GM21367 (cell line): ENCODE measurements around the gene CAMK2A.

Experiments used
- ATAC-seq: cut with Tn5 transposase; IDR thresholded peaks from one replicate; pipeline ENCODE4 v1.9.1; 2021; ENCODE audit not compliant: unreplicated experiment

The CAMK2A gene

GRCh38 chr5:150316320-150316719, 26.7 kb upstream of the CAMK2A start:
- ATAC-seq, result no peak

DNA sequence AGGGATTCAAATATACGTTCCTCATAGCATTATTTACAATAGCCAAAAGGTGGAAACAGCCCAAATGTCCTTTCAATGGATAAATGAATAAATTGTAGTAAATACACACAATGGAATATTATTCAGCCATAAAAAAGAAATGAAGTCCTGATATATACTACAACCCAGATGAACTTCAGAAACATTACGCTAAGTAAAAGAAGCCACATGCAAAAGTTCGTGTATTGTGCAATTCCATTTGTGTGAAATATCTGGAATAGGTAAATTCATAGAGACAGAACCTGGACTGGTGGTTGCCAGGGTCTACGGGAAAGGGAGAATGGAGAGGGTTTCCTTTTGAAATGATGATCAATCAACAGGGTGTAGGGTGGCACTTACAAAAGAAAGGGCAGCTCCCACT, 25.7 kb upstream of the CAMK2A start:
- no peak for ATAC-seq

- ATAC-seq, result no peak
These were observed 24.5 kb upstream of the CAMK2A start for GRCh38 chr5:150313921-150314716.

- ATAC-seq, result no peak
These were observed 23.9 kb upstream of the CAMK2A start for GRCh38 chr5:150313501-150313900.

DNA sequence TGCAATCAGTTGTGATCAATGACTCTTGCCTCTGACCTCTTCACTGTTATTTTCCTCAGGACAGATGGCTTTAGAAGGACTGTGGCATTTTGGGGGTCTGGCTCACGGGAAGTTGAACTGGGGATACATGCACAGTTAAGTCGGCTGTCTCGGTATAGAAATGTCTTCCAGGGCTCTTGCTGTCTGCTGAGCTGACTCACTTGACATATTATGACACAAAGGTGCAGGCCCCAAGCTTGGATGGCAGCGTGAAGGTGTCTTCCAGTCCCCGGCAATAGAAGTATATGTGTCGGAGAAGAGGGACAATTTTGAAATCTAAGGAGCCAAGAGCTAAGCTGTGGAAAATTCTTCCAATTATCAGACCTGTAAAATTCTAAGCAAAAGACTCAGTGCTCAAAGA, 22.9 kb upstream of the CAMK2A start:
- no peak for ATAC-seq

GRCh38 chr5:150311015-150311692, 21.6 kb upstream of the CAMK2A start:
- ATAC-seq, result no peak

DNA sequence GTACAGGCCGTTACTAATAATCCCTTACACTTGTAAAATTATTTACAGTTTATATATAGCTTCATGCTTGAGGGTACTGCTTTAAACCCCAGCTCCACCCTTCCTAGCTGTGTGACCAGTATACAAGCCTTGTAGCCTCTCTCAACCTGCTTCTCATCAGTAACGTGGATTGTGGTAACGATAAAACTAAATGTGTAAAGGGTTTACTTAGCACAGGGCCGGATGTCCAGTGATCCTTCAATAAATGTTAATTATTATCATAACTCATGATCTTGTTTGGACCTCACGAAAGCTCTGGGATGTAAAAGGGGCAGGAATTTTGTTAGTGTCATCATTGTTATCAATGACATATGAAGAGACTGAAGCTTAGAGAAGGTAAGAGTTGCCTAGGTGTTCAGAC, 20.7 kb upstream of the CAMK2A start:
- no peak for ATAC-seq

DNA sequence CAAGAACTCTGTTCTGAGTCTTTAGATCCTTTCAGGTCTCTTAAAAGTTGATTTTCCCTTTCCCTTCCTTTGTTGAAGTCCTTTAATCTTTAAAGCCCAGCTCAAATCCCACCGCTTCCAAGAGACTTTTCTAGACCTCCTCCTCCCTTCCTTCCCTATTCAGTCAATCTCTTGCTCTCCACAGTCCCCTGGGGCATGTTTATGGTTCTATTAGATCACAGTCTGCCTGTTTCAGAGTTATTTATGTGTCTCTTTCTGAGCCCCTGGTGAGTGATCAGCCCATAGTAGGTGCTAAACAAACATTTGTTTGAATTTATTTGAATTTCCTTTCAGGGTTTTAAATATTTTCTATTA, 20.3 kb upstream of the CAMK2A start:
- ATAC-seq, result no peak

GRCh38 chr5:150309101-150309885, 19.7 kb upstream of the CAMK2A start:
- ATAC-seq, result no peak

DNA sequence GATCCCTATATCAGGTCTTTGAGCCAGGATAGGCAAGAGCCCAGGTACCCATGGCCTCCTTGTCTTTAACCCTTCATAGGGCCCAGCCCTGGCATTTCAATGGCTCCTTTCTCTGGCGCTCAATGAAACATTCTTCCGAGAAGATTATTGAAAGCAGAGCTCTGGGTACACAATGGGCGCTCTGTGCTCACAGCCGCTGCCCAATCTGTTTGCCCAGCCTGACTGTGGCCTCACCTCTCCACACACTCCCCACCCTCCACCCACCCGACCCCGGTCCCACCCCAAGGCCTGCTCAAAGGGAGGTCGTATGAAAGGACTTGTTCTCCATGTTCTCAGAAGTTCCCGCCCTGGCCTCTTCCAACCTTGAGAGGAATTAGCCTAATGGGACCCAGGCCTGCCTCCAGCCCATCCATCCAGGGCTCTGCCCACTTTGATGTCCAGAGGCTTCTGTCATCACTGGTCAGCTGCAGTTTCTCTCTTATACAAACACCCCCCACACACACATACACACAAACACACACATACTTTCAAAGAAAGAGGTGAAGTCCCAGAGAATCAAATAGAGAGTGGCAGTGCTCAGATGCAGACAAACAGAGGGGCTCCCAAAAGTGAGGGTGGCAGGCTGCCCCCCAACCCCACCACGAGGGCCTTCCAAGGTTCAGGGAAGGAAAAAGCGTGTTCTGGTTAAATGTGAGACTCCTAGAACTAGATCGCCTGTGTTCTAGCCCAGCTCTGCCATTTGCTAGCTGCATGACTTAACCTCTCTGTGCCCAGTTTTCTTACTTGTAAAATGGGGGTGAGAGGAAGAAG, 18.2 kb upstream of the CAMK2A start:
- ATAC-seq, result no peak

DNA sequence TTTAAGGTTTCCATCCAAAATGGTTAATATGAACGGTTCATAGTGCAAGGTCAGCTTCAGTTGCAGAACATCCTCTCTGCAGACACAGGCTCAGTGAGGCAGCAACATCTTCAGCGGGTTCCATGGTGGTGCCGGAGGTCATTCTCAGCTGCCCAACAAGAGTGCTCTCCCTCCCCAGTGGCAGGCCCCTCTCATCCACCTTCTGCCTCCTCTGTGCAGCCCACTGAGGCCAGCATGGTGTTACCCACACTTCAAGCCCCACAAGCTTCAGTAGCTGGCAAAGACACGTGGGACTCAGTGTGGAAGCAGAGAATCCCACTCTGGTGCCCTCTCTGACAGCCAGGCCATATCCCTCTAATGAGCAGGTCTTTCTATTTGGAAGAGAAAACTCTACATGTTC, 17.2 kb upstream of the CAMK2A start:
- ATAC-seq, result no peak

DNA sequence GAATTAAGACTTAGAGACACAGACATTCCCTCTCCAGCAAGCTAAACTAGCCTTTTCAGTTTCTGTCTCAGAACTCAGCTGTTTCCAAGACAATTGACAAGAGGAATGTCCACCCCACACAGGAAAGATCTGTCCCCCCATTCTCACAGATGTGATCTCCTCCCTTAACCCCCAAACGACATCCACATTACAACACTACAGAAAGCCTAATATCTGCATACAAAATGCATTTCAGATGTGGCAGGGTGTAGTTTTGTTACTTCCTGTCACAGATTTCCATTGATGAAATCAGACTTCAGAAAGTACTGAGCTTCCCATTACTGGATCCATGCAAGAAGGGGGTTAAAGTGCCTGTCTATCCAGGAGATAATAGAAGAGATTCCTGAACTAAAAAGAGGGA, 16.0 kb upstream of the CAMK2A start:
- ATAC-seq, result no peak

- no peak for ATAC-seq
These were observed 15.5 kb upstream of the CAMK2A start for GRCh38 chr5:150305095-150305494.

GRCh38 chr5:150304481-150305081, 15.0 kb upstream of the CAMK2A start:
- no peak for ATAC-seq

- ATAC-seq, result no peak
These were observed 14.2 kb upstream of the CAMK2A start for GRCh38 chr5:150303660-150304386.

DNA sequence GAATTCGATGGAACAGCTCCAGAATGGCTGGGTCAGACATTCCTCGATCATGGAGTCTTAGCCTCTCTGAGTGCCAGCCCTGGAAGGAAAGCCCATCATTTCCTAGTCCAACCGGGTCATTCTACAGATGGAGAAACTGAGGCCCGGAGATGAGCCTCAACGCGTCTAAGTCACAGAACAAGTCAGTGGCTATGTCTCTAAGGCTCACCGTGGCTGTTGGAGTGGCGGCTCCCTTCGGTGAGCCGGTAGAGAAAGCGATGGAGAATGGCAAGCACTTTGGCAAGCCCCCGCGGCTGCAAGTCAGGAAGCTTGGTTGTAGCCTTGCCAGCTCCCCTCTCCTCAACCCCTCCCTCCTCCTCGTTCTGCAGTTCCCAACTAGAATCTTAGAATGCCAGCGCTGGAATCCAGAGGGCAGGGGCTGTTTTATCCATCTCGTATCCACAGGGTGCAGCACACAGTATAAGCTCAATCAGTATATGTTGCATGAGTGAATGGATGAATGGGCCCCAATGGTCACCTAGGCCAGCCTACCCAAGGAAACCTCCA, 13.6 kb upstream of the CAMK2A start:
- ATAC-seq, result no peak

GRCh38 chr5:150302301-150303069, 12.9 kb upstream of the CAMK2A start, which contains the start of gene ARSI:
Gene ARSI (minus strand): TSS chr5:150302905. CDS start chr5:150302373, 532 bp downstream.
- ATAC-seq, result no peak

DNA sequence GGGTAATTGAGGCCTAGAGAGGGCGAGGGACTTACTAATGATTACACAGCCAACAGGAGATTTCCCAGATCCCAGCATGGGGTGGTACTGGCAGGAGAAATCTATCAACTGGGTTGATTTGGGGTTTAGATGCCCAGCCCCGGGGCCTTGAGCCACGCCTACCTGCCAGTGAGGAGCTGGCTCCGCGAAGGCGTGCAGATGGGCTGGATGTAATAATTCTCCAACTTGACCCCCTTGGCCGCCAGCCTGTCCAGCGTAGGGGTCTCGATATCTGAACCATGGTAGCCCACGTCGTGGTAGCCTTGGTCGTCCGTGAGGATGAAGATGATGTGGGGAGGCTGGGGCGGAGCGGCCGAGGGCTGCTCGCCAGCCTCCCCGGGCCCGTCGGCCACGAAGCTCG, 12.3 kb upstream of the CAMK2A start:
- no peak for ATAC-seq

GRCh38 chr5:150301170-150301505, 11.6 kb upstream of the CAMK2A start:
- ATAC-seq, result no peak
